ENCODE data around the gene HNRNPM.

- TF ChIP-seq CTCF (IDR thresholded peaks at IDR 0.05; ENCODE audit: low read depth, low read length) (no peak), EZH2phosphoT487 (IDR thresholded peaks at IDR 0.05; ENCODE audit: low read depth) (no peak)
These were observed 12.4 kb downstream of the HNRNPM start for GRCh38 chr19:8457209-8457608.
